Measurements from ENCODE around the gene DNMBP.

Gene DNMBP

DNA sequence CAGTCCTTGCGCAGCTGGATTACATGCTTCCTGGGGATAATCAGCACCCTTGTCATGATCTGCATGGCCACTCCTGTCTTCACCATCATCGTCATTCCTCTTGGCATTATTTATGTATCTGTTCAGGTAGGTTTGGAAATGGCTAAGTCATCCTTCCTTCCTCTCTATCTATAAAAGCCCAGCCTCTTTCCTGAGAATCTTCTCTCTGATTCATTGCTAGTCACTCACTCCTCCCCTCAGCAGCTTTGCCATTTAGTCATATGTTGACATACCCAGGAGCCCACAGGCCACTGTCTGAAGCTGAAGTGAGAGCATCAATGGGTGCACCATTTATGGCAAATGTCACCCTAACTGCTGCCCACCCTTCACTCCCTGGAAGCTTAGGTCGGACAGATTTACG lies 175.3 kb downstream of the DNMBP start:
- Histone ChIP-seq H3K4me2 (ENCODE audit: low read length, poor library complexity, severe bottlenecking) (no peak overlapping the region), H3K9me3 (ENCODE audit: control insufficient read depth, low read length) (no peaks in the 10 kb centered on the region), H4K91ac (ENCODE audit: low read length) (no peak overlapping the region), H3K23ac (ENCODE audit: low read length in 2 of 2) (no peak overlapping the region), H2BK120ac (ENCODE audit: low read depth, low read length) (no peak overlapping the region), H3K27ac (ENCODE audit: low read length, poor library complexity, severe bottlenecking) (no peak overlapping the region), H3K27me3 (ENCODE audit: control insufficient read depth in 1 of 2, insufficient read depth in 1 of 2, low read length in 2 of 2) (peaks cover 0 to 6% of the 10 kb centered on the region in 2 experiments), H4K8ac (ENCODE audit: low read length) (peak overlapping the region; percentile 32), H3K79me1 (replicated peaks; ENCODE audit: low read length, poor library complexity, severe bottlenecking) (no peaks in the 10 kb centered on the region), H3K4me1 (ENCODE audit: control insufficient read depth, insufficient read depth, low read depth, low read length) (no peaks in the 10 kb centered on the region), H3K4ac (ENCODE audit: low read depth in 1 of 2, low read length in 2 of 2) (no peak overlapping the region), H2BK12ac (ENCODE audit: low read length in 2 of 2) (peak overlapping the region in 1 of 2 experiments; percentile 40), H3K4me3 (ENCODE audit: insufficient read depth in 1 of 2, low read depth in 1 of 2, low read length in 2 of 2) (no peak overlapping the region), H3K36me3 (ENCODE audit: control insufficient read depth in 1 of 2, insufficient read depth in 2 of 2, low read depth in 1 of 2, low read length in 2 of 2) (peaks cover 0 to 9% of the 10 kb centered on the region in 2 experiments), H2AK5ac (ENCODE audit: low read length, severe bottlenecking) (no peak overlapping the region), H3K14ac (ENCODE audit: low read length in 2 of 2) (no peak overlapping the region), H2BK5ac (ENCODE audit: low read depth, low read length, poor library complexity, severe bottlenecking) (no peak overlapping the region), H2BK15ac (ENCODE audit: low read depth, poor library complexity, severe bottlenecking) (no peak overlapping the region), H2AFZ (ENCODE audit: low read depth, low read length) (no peak overlapping the region), H3K18ac (ENCODE audit: low read depth in 1 of 2, low read length in 2 of 2) (peak overlapping the region in 1 of 2 experiments; percentile 13), H3K9ac (ENCODE audit: low read length) (no peak overlapping the region)
- peak; percentile 84 for DNase-seq
- WGBS = 59% methylated on average over 4 of the region's 4 CpGs

DNA sequence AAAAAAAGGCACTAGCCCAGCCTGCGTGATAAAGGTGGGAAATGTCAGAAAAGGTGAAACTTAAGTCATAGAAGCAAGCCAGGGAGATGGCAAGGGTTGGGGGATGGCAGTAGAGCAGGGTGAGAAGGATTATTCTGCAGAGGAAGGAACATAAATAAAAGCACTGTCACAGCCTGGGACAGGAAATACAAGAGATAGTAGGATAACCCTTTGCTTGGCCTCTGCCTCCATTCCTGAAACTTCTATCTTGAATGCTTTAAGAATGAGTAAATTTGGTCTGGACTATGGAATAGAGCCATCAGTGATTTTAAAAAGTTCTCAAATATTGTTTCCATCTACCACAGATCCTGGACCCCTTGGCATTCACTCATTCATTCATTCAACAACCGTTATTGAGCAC lies 177.3 kb downstream of the DNMBP start:
- H4K91ac ChIP-seq (ENCODE audit: low read length) = no peak overlapping the region
- no peak overlapping the region for H4K8ac ChIP-seq (ENCODE audit: low read length)
- peak overlapping the region in 1 of 2 experiments; percentile 75 for H2BK12ac ChIP-seq (ENCODE audit: low read length in 2 of 2)
- H3K4me3 ChIP-seq (ENCODE audit: insufficient read depth in 1 of 2, low read depth in 1 of 2, low read length in 2 of 2) = no peak overlapping the region
- H3K79me1 ChIP-seq (replicated peaks; ENCODE audit: low read length, poor library complexity, severe bottlenecking) = no peaks in the 10 kb centered on the region
- H3K27me3 ChIP-seq (ENCODE audit: control insufficient read depth in 1 of 2, insufficient read depth in 1 of 2, low read length in 2 of 2) = peaks cover 0 to 6% of the 10 kb centered on the region in 2 experiments
- DNase-seq = no peak
- no peak overlapping the region for H3K4ac ChIP-seq (ENCODE audit: low read depth in 1 of 2, low read length in 2 of 2)
- H2AFZ ChIP-seq (ENCODE audit: low read depth, low read length) = no peak overlapping the region
- no peak overlapping the region for H3K14ac ChIP-seq (ENCODE audit: low read length in 2 of 2)
- H2AK5ac ChIP-seq (ENCODE audit: low read length, severe bottlenecking) = no peak overlapping the region
- no peak overlapping the region for H3K4me2 ChIP-seq (ENCODE audit: low read length, poor library complexity, severe bottlenecking)
- H2BK5ac ChIP-seq (ENCODE audit: low read depth, low read length, poor library complexity, severe bottlenecking) = no peak overlapping the region
- peaks cover 4% of the 10 kb centered on the region for H3K9me3 ChIP-seq (ENCODE audit: control insufficient read depth, low read length)
- no peak overlapping the region for H3K27ac ChIP-seq (ENCODE audit: low read length, poor library complexity, severe bottlenecking)
- no peak overlapping the region for H3K9ac ChIP-seq (ENCODE audit: low read length)
- no peak overlapping the region for H3K23ac ChIP-seq (ENCODE audit: low read length in 2 of 2)
- H3K18ac ChIP-seq (ENCODE audit: low read depth in 1 of 2, low read length in 2 of 2) = no peak overlapping the region
- H3K36me3 ChIP-seq (ENCODE audit: control insufficient read depth in 1 of 2, insufficient read depth in 2 of 2, low read depth in 1 of 2, low read length in 2 of 2) = peaks cover 0 to 9% of the 10 kb centered on the region in 2 experiments
- 78% methylated on average over 2 of the region's 2 CpGs for WGBS
- no peak overlapping the region for H2BK120ac ChIP-seq (ENCODE audit: low read depth, low read length)
- no peaks in the 10 kb centered on the region for H3K4me1 ChIP-seq (ENCODE audit: control insufficient read depth, insufficient read depth, low read depth, low read length)
- H2BK15ac ChIP-seq (ENCODE audit: low read depth, poor library complexity, severe bottlenecking) = no peak overlapping the region

GRCh38 chr10:99828464-99828863 lies 181.3 kb downstream of the DNMBP start:
- no peak overlapping the region for H3K14ac ChIP-seq (ENCODE audit: low read length in 2 of 2)
- H2BK12ac ChIP-seq (ENCODE audit: low read length in 2 of 2) = no peak overlapping the region
- peaks cover 4% of the 10 kb centered on the region for H3K9me3 ChIP-seq (ENCODE audit: control insufficient read depth, low read length)
- H2BK5ac ChIP-seq (ENCODE audit: low read depth, low read length, poor library complexity, severe bottlenecking) = no peak overlapping the region
- H2AK5ac ChIP-seq (ENCODE audit: low read length, severe bottlenecking) = no peak overlapping the region
- no peak overlapping the region for H3K9ac ChIP-seq (ENCODE audit: low read length)
- no peak overlapping the region for H2BK15ac ChIP-seq (ENCODE audit: low read depth, poor library complexity, severe bottlenecking)
- DNase-seq = no peak
- no peak overlapping the region for H3K4me3 ChIP-seq (ENCODE audit: insufficient read depth in 1 of 2, low read depth in 1 of 2, low read length in 2 of 2)
- no peaks in the 10 kb centered on the region for H3K79me1 ChIP-seq (replicated peaks; ENCODE audit: low read length, poor library complexity, severe bottlenecking)
- no peaks in the 10 kb centered on the region for H3K4me1 ChIP-seq (ENCODE audit: control insufficient read depth, insufficient read depth, low read depth, low read length)
- H3K4ac ChIP-seq (ENCODE audit: low read depth in 1 of 2, low read length in 2 of 2) = no peak overlapping the region
- no peak overlapping the region for H3K4me2 ChIP-seq (ENCODE audit: low read length, poor library complexity, severe bottlenecking)
- H4K8ac ChIP-seq (ENCODE audit: low read length) = no peak overlapping the region
- H4K91ac ChIP-seq (ENCODE audit: low read length) = no peak overlapping the region
- no peak overlapping the region for H2AFZ ChIP-seq (ENCODE audit: low read depth, low read length)
- H3K18ac ChIP-seq (ENCODE audit: low read depth in 1 of 2, low read length in 2 of 2) = no peak overlapping the region
- no peak overlapping the region for H2BK120ac ChIP-seq (ENCODE audit: low read depth, low read length)
- H3K27me3 ChIP-seq (ENCODE audit: control insufficient read depth in 1 of 2, insufficient read depth in 1 of 2, low read length in 2 of 2) = peaks cover 0 to 6% of the 10 kb centered on the region in 2 experiments
- no peak overlapping the region for H3K23ac ChIP-seq (ENCODE audit: low read length in 2 of 2)
- WGBS = 98% methylated on average over 2 of the region's 2 CpGs
- H3K27ac ChIP-seq (ENCODE audit: low read length, poor library complexity, severe bottlenecking) = no peak overlapping the region
- H3K36me3 ChIP-seq (ENCODE audit: control insufficient read depth in 1 of 2, insufficient read depth in 2 of 2, low read depth in 1 of 2, low read length in 2 of 2) = peaks cover 0 to 9% of the 10 kb centered on the region in 2 experiments

- no peak overlapping the region for H2BK5ac ChIP-seq (ENCODE audit: low read depth, low read length, poor library complexity, severe bottlenecking)
- 100% methylated on average over 1 of the region's 3 CpGs for WGBS
- no peak overlapping the region for H3K23ac ChIP-seq (ENCODE audit: low read length in 2 of 2)
- no peaks in the 10 kb centered on the region for H3K4me1 ChIP-seq (ENCODE audit: control insufficient read depth, insufficient read depth, low read depth, low read length)
- no peak overlapping the region for H3K18ac ChIP-seq (ENCODE audit: low read depth in 1 of 2, low read length in 2 of 2)
- H3K14ac ChIP-seq (ENCODE audit: low read length in 2 of 2) = no peak overlapping the region
- peaks cover 4% of the 10 kb centered on the region for H3K9me3 ChIP-seq (ENCODE audit: control insufficient read depth, low read length)
- no peak overlapping the region for H4K8ac ChIP-seq (ENCODE audit: low read length)
- no peak overlapping the region for H3K4me3 ChIP-seq (ENCODE audit: insufficient read depth in 1 of 2, low read depth in 1 of 2, low read length in 2 of 2)
- H2BK120ac ChIP-seq (ENCODE audit: low read depth, low read length) = no peak overlapping the region
- no peak overlapping the region for H3K4me2 ChIP-seq (ENCODE audit: low read length, poor library complexity, severe bottlenecking)
- no peak overlapping the region for H4K91ac ChIP-seq (ENCODE audit: low read length)
- H2BK12ac ChIP-seq (ENCODE audit: low read length in 2 of 2) = no peak overlapping the region
- no peak overlapping the region for H3K4ac ChIP-seq (ENCODE audit: low read depth in 1 of 2, low read length in 2 of 2)
- no peak overlapping the region for H2AK5ac ChIP-seq (ENCODE audit: low read length, severe bottlenecking)
- no peaks in the 10 kb centered on the region for H3K79me1 ChIP-seq (replicated peaks; ENCODE audit: low read length, poor library complexity, severe bottlenecking)
- no peak overlapping the region for H3K27ac ChIP-seq (ENCODE audit: low read length, poor library complexity, severe bottlenecking)
- H2AFZ ChIP-seq (ENCODE audit: low read depth, low read length) = no peak overlapping the region
- H2BK15ac ChIP-seq (ENCODE audit: low read depth, poor library complexity, severe bottlenecking) = no peak overlapping the region
- peak; percentile 66 for DNase-seq
- no peak overlapping the region for H3K9ac ChIP-seq (ENCODE audit: low read length)
- H3K36me3 ChIP-seq (ENCODE audit: control insufficient read depth in 1 of 2, insufficient read depth in 2 of 2, low read depth in 1 of 2, low read length in 2 of 2) = peaks cover 0 to 9% of the 10 kb centered on the region in 2 experiments
- peaks cover 0 to 6% of the 10 kb centered on the region in 2 experiments for H3K27me3 ChIP-seq (ENCODE audit: control insufficient read depth in 1 of 2, insufficient read depth in 1 of 2, low read length in 2 of 2)
Measured at GRCh38 chr10:99827936-99828335, 181.8 kb downstream of the DNMBP start.

All from mesenchymal stem cell (in vitro differentiated cells and primary cell).